ENCODE results near the gene IGLL5. TPM values are rescaled to one million over a fixed set of nuclear protein-coding genes. Genes with fewer than 3 reads are reported as not detected.

IGLL5 gene
- total RNA-seq, 1 donor from 2014 or later: not detected

DNA sequence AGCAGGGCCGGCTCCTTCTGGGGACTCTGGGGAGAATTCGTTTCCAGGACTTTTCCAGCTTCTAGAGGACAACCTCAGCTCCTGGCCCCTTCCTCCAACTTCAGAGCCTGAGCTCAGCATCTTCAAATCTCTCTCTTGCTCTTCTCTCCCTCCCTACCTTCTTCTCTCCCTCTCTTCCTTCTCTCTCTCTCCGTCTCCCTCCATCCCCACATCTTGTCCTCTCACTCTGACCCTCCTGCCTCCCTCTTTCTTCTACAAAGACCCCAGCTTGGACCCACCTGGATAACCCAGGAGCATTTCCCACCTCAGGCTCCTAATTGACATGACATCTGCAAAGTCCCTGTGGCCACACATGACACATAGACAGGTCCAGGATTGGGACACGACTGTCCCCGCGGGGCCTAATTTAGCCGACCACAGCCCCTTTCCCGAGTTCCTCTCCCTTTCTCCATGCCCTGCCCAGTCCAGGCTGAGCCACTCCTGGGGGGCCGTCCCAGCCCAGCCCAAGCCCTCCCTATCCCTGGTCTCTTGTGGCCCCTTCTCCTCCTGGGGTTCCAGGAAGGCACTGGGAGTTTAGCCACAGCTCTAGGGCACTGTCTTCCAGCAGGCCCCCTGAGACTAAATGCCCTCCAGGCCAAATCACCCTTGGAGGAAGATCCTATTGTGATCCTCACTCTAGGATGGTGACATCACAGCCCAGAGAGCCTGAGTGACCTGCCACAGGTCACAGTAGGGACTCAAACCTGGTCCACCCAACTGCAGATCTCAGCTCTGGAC is 36.9 kb downstream of the IGLL5 start:
- Histone ChIP-seq H3K79me2 (ENCODE audit: insufficient read depth, low read length) (no peaks in the 10 kb centered on the region), H3K27ac (ENCODE audit: low read depth, low read length) (no peak overlapping the region), H3K4me2 (ENCODE audit: low read length) (no peak overlapping the region), H3K4me3 (ENCODE audit: insufficient read depth, low read depth, low read length) (no peak overlapping the region), H2AFZ (ENCODE audit: low read depth, low read length) (no peak overlapping the region), H3K27me3 (ENCODE audit: insufficient read depth, low read length) (no peaks in the 10 kb centered on the region), H4K20me1 (ENCODE audit: insufficient read depth, low read length) (no peaks in the 10 kb centered on the region), H3K9me3 (ENCODE audit: insufficient read depth, low read depth, low read length) (no peaks in the 10 kb centered on the region), H3K36me3 (ENCODE audit: insufficient read depth, low read length) (no peaks in the 10 kb centered on the region), H3K4me1 (ENCODE audit: insufficient read depth, low read length) (peaks cover 5% of the 10 kb centered on the region), H3K9ac (ENCODE audit: low read length) (no peak overlapping the region)
- Mint-ChIP-seq H3K4me1 (ENCODE audit: low read depth, unreplicated experiment) (peaks cover 13% of the 10 kb centered on the region), H3K36me3 (ENCODE audit: low read depth, unreplicated experiment) (no peaks in the 10 kb centered on the region), H3K4me3 (ENCODE audit: unreplicated experiment) (no peak overlapping the region), H3K27ac (ENCODE audit: unreplicated experiment) (no peak overlapping the region), H3K27me3 (ENCODE audit: low read depth, unreplicated experiment) (peaks cover 61% of the 10 kb centered on the region), H3K9me3 (ENCODE audit: unreplicated experiment) (no peaks in the 10 kb centered on the region)
- DNase-seq (ENCODE audit: low read depth) (no peak), FAIRE-seq (no peak)
- no peak for TF ChIP-seq EZH2 (IDR thresholded peaks at IDR 0.05; ENCODE audit: insufficient read depth, low read length)
- TF ChIP-seq, protein P1, sequence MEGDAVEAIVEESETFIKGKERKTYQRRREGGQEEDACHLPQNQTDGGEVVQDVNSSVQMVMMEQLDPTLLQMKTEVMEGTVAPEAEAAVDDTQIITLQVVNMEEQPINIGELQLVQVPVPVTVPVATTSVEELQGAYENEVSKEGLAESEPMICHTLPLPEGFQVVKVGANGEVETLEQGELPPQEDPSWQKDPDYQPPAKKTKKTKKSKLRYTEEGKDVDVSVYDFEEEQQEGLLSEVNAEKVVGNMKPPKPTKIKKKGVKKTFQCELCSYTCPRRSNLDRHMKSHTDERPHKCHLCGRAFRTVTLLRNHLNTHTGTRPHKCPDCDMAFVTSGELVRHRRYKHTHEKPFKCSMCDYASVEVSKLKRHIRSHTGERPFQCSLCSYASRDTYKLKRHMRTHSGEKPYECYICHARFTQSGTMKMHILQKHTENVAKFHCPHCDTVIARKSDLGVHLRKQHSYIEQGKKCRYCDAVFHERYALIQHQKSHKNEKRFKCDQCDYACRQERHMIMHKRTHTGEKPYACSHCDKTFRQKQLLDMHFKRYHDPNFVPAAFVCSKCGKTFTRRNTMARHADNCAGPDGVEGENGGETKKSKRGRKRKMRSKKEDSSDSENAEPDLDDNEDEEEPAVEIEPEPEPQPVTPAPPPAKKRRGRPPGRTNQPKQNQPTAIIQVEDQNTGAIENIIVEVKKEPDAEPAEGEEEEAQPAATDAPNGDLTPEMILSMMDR (IDR thresholded peaks at IDR 0.05; ENCODE audit: insufficient read depth, low read depth, low read length): no peak

DNA sequence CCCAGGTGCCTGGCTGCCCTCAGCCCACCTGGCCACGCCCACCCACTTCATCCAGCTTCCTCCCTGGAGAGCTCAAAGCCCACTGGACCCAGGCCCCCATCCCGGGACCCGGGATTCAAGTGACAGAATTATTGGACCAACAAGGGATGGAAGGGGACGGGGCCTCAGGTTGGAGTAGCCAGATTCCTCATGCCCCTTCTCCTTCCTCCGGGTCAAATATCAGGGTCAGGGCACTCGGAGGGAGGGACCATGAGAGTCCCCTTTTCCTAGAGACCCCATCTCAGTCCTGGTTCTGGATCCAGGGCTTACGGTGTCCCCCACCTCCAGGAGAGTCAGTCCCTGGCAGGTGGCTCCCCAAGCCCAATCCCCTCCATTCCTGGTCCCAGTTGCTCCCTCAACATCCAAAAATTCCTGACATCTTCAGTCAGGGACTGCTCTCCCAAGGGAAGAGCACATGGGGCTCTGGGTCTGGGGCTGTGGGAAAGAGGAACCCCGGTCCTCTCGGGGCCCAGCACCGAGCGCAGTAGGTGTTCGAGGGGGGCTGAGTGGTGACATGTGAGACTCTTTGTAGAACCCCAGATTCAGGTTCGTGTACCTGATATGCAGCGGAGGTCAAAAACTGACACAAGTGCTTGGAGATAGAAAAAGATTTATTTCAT is 37.7 kb downstream of the IGLL5 start:
- no peak overlapping the region for H3K27ac ChIP-seq (ENCODE audit: low read depth, low read length)
- H3K36me3 Mint-ChIP-seq (ENCODE audit: low read depth, unreplicated experiment): no peaks in the 10 kb centered on the region
- H3K9me3 ChIP-seq (ENCODE audit: insufficient read depth, low read depth, low read length): no peaks in the 10 kb centered on the region
- no peak overlapping the region for H3K4me3 ChIP-seq (ENCODE audit: insufficient read depth, low read depth, low read length)
- H2AFZ ChIP-seq (ENCODE audit: low read depth, low read length): no peak overlapping the region
- H4K20me1 ChIP-seq (ENCODE audit: insufficient read depth, low read length): no peaks in the 10 kb centered on the region
- no peak overlapping the region for H3K9ac ChIP-seq (ENCODE audit: low read length)
- no peak overlapping the region for H3K4me3 Mint-ChIP-seq (ENCODE audit: unreplicated experiment)
- H3K4me2 ChIP-seq (ENCODE audit: low read length): no peak overlapping the region
- H3K4me1 ChIP-seq (ENCODE audit: insufficient read depth, low read length): peaks cover 5% of the 10 kb centered on the region
- peaks cover 13% of the 10 kb centered on the region for H3K4me1 Mint-ChIP-seq (ENCODE audit: low read depth, unreplicated experiment)
- H3K9me3 Mint-ChIP-seq (ENCODE audit: unreplicated experiment): no peaks in the 10 kb centered on the region
- H3K79me2 ChIP-seq (ENCODE audit: insufficient read depth, low read length): no peaks in the 10 kb centered on the region
- H3K27me3 ChIP-seq (ENCODE audit: insufficient read depth, low read length): no peaks in the 10 kb centered on the region
- no peak overlapping the region for H3K27ac Mint-ChIP-seq (ENCODE audit: unreplicated experiment)
- no peaks in the 10 kb centered on the region for H3K36me3 ChIP-seq (ENCODE audit: insufficient read depth, low read length)
- FAIRE-seq (no peak), DNase-seq (ENCODE audit: low read depth) (no peak)
- no peak for TF ChIP-seq EZH2 (IDR thresholded peaks at IDR 0.05; ENCODE audit: insufficient read depth, low read length)
- peaks cover 56% of the 10 kb centered on the region for H3K27me3 Mint-ChIP-seq (ENCODE audit: low read depth, unreplicated experiment)

DNA sequence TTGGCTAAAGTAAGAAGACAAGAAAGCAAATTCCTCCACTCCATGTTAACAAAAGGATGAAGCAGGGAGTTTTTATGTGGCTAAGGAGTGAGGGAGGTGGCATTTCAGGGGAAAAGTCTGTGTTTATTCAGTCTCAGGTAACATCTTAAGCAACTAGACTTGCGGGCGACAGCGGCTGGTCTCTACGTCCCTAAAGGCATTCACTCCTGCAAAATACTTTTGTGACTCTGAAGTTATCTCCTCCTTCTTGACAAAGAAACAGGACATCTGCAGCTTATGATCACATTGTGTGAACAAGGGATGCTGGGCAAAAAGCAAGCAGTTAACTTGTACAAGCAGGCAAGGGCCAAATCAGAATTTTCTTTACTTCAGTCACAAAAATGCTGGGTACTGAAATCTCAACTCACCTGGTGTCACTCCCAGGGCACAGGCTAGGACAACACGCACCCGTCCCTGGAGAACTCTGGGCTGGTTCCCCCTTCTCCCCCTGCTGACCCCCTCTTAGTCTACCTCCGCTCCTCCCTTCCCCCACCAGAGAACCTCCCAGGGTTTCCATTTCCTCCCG is 38.3 kb downstream of the IGLL5 start:
- Histone ChIP-seq H3K4me3 (ENCODE audit: insufficient read depth, low read depth, low read length) (no peak overlapping the region), H3K9me3 (ENCODE audit: insufficient read depth, low read depth, low read length) (no peaks in the 10 kb centered on the region), H3K4me2 (ENCODE audit: low read length) (no peak overlapping the region), H3K36me3 (ENCODE audit: insufficient read depth, low read length) (no peaks in the 10 kb centered on the region), H3K4me1 (ENCODE audit: insufficient read depth, low read length) (peaks cover 5% of the 10 kb centered on the region), H3K27ac (ENCODE audit: low read depth, low read length) (no peak overlapping the region), H3K9ac (ENCODE audit: low read length) (no peak overlapping the region), H3K79me2 (ENCODE audit: insufficient read depth, low read length) (no peaks in the 10 kb centered on the region), H2AFZ (ENCODE audit: low read depth, low read length) (no peak overlapping the region), H4K20me1 (ENCODE audit: insufficient read depth, low read length) (no peaks in the 10 kb centered on the region), H3K27me3 (ENCODE audit: insufficient read depth, low read length) (no peaks in the 10 kb centered on the region)
- Mint-ChIP-seq H3K9me3 (ENCODE audit: unreplicated experiment) (no peaks in the 10 kb centered on the region), H3K4me1 (ENCODE audit: low read depth, unreplicated experiment) (peaks cover 13% of the 10 kb centered on the region), H3K4me3 (ENCODE audit: unreplicated experiment) (no peak overlapping the region), H3K27me3 (ENCODE audit: low read depth, unreplicated experiment) (peaks cover 50% of the 10 kb centered on the region), H3K36me3 (ENCODE audit: low read depth, unreplicated experiment) (no peaks in the 10 kb centered on the region), H3K27ac (ENCODE audit: unreplicated experiment) (no peak overlapping the region)
- TF ChIP-seq, protein P1 (IDR thresholded peaks at IDR 0.05; ENCODE audit: insufficient read depth, low read depth, low read length): no peak
- no peak for TF ChIP-seq EZH2 (IDR thresholded peaks at IDR 0.05; ENCODE audit: insufficient read depth, low read length)
- no peak for FAIRE-seq
- DNase-seq (ENCODE audit: low read depth): no peak
